Astrocyte of the cerebellum (primary cell): ENCODE measurements around the gene LIPM.

Source experiments
- DNase-seq: peaks from one replicate; pipeline ENCODE4 v3.0.0-alpha.2; 2011; ENCODE audit warnings: low read depth
- H3K4me3 ChIP-seq: 2 replicates; pipeline ENCODE4 v1.5.1; 2011; ENCODE audit warnings: mild to moderate bottlenecking, low read depth, low read length, moderate library complexity
- CTCF ChIP-seq: IDR thresholded peaks from 2 replicates; pipeline ENCODE4 v1.5.1; 2012; ENCODE audit warnings: low read length, low read depth, moderate library complexity, mild to moderate bottlenecking; ENCODE audit errors: missing control alignments
- in situ Hi-C: cut with HindIII; loops from 2 replicates; pipeline ENCODE4 v1.10.0; 2017; ENCODE audit warnings: low sequenced_read_pairs

The LIPM gene

GRCh38 chr10:88827671-88828070 is 25.1 kb downstream of the LIPM start:
- no peak overlapping the region for H3K4me3 ChIP-seq
- DNase-seq: no peak
- TF ChIP-seq CTCF: no peak
- in situ Hi-C loops: no loop called here

DNA sequence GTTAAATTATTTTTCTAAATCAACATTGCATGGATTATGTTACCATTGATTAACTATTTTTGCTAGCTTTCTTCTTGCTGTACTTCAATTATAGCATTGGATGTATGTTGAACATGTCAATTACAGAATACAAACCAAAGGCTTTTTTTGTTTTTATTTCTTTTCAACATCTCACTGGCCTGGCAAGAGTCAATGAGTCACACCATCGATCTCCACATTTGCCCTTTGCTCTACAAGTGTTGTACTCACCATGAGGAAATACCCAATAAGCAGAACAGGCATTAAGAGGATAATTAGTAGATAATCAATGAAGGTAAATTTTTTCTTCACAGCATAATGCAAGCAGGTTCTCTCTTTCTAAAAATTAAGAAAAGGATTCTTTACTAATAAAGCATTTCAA is 25.8 kb downstream of the LIPM start:
- DNase-seq: no peak
- no peak overlapping the region for H3K4me3 ChIP-seq
- in situ Hi-C loops: no loop called here
- no peak for TF ChIP-seq CTCF

- no peak for DNase-seq
- TF ChIP-seq CTCF: no peak
- H3K4me3 ChIP-seq: no peak overlapping the region
- in situ Hi-C loops: no loop called here
Observed at GRCh38 chr10:88830643-88831268, 28.2 kb downstream of the LIPM start.

DNA sequence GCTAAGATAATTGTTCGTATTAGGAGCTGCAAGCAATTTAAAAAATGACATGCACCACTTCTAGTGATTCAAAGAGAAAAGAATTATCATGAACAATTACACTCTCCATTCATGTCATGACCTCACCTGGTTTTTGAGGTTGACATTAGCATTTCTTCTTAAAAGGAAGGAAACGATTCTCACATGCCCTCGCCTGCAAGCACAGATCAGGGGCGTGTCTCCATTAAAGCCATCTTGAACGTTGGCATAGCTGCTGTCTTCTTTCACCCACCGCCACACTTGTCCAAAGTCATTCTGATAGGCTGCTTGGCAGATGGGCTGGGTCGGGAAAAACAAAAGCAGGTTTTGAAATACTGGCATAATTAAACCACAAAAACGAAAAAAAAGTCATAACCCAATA is 29.2 kb downstream of the LIPM start:
- in situ Hi-C loops: no loop called here
- H3K4me3 ChIP-seq: no peak overlapping the region
- no peak for DNase-seq
- TF ChIP-seq CTCF: no peak

GRCh38 chr10:88832376-88832775 is 29.8 kb downstream of the LIPM start:
- DNase-seq: no peak
- no peak for TF ChIP-seq CTCF
- H3K4me3 ChIP-seq: no peak overlapping the region
- in situ Hi-C loops: no loop called here

- no peak for TF ChIP-seq CTCF
- DNase-seq: no peak
- in situ Hi-C loops: no loop called here
- H3K4me3 ChIP-seq: no peak overlapping the region
Observed at GRCh38 chr10:88833156-88833555, 30.6 kb downstream of the LIPM start.
